Spleen (tissue), 7 donors: ENCODE measurements around the gene XPC.
A peak's percentile ranks its signal among the peaks of the same experiment; 100 is the strongest.

Experiments used
- POLR2AphosphoS5 ChIP-seq, 3 donors: sonication (generic); formaldehyde crosslinking; IDR thresholded peaks; one replicate each; pipeline ENCODE4 v1.5.1; 2017; ENCODE audit warnings: antibody characterized with exemption in 3 of 3
- TF ChIP-seq, protein P1 (sequence below), 11 experiments: fragments of 200-600 bp in 7 of 11; fragments of 450-650 bp in 4 of 11; sonication (generic) in 4 of 11; IDR thresholded peaks in 8 of 11; conservative IDR thresholded peaks in 3 of 11; 1 replicate in 7 of 11; 2 replicates in 4 of 11; pipeline versions ENCODE4 v1.4.0 to v1.8.0; 2016 to 2021; ENCODE audit warnings: antibody characterized with exemption in 11 of 11, inconsistent platforms in 4 of 11, mild to moderate bottlenecking in 1 of 11
- donor health status: DM: no; HTN: no; CAD: no; lungs with moderate emphysema.
- donor health status: DM: no; HTN: no; CAD: no.
- donor health status: DM: no; HTN: no; CAD: no.

DNA sequence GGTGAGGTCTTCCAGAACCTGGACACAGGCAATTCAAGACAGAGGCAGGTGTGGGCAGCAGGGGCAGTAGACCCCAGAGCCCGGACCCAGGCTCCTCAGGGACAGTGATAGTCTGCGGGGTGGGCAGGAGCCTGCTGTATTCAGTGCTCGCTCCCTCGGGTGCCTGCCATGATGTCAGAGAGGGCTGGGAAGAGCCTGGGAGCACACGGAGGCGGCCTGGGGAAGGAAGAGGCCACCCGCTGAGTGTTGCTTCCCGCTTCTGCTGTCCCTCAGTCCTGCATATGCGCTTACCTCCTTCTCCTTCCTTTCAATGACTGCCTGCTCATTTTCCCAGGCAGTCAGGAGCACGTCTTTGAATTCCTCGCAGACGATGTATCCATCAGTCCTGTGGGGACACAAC is 30.8 kb downstream of the XPC start:
- TF ChIP-seq, protein P1, sequence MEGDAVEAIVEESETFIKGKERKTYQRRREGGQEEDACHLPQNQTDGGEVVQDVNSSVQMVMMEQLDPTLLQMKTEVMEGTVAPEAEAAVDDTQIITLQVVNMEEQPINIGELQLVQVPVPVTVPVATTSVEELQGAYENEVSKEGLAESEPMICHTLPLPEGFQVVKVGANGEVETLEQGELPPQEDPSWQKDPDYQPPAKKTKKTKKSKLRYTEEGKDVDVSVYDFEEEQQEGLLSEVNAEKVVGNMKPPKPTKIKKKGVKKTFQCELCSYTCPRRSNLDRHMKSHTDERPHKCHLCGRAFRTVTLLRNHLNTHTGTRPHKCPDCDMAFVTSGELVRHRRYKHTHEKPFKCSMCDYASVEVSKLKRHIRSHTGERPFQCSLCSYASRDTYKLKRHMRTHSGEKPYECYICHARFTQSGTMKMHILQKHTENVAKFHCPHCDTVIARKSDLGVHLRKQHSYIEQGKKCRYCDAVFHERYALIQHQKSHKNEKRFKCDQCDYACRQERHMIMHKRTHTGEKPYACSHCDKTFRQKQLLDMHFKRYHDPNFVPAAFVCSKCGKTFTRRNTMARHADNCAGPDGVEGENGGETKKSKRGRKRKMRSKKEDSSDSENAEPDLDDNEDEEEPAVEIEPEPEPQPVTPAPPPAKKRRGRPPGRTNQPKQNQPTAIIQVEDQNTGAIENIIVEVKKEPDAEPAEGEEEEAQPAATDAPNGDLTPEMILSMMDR (IDR thresholded peaks at IDR 0.05 in 8 of 11, conservative IDR thresholded peaks at IDR 0.05 in 3 of 11): no peak
- TF ChIP-seq POLR2AphosphoS5 (IDR thresholded peaks at IDR 0.05): peak in 2 of 3 donors; percentile 21 to 36
